H1 (cell line): ENCODE data around the gene ATF7.

Experiments
- BACH1 ChIP-seq: IDR thresholded peaks from 2 replicates; pipeline ENCODE4 v1.6.1; 2012; ENCODE audit warnings: low read length, improper control_type of control experiment
- CHD7 ChIP-seq: fragments of 300-600 bp; sonication (generic); IDR thresholded peaks from 2 replicates; pipeline ENCODE4 v1.7.1; 2012; ENCODE audit warnings: low read length, moderate library complexity, mild to moderate bottlenecking, inconsistent platforms; ENCODE audit not compliant: insufficient replicate concordance
- CTCF ChIP-seq, 3 experiments: IDR thresholded peaks; 1 replicate in 2 of 3; 2 replicates in 1 of 3; pipeline versions ENCODE4 v1.5.1 to v1.6.1; 2011; ENCODE audit warnings: low read length in 3 of 3, mild to moderate bottlenecking in 3 of 3, inconsistent platforms in 2 of 3, low read depth in 1 of 3, moderate library complexity in 1 of 3; ENCODE audit not compliant: insufficient read depth in 1 of 3; ENCODE audit errors: control extremely low read depth in 1 of 3
- EP300 ChIP-seq, 2 experiments: IDR thresholded peaks; 1 replicate in 1 of 2; 2 replicates in 1 of 2; pipeline ENCODE4 v1.6.1; 2011 to 2012; ENCODE audit warnings: low read depth in 2 of 2, low read length in 2 of 2, mild to moderate bottlenecking in 2 of 2, borderline replicate concordance in 1 of 2, inconsistent platforms in 1 of 2, moderate library complexity in 1 of 2
- EZH2 ChIP-seq: fragments of 200-600 bp; sonication (generic); IDR thresholded peaks from 2 replicates; pipeline ENCODE4 v1.7.1; 2012; ENCODE audit warnings: low read depth, mild to moderate bottlenecking, moderate library complexity, low read length, inconsistent platforms; ENCODE audit not compliant: severe bottlenecking
- FOSL1 ChIP-seq: IDR thresholded peaks from 2 replicates; pipeline ENCODE4 v1.6.1; 2011; ENCODE audit warnings: mild to moderate bottlenecking, low read depth, low read length, moderate library complexity; ENCODE audit not compliant: insufficient read depth
- GABPA ChIP-seq: IDR thresholded peaks from 2 replicates; pipeline ENCODE4 v1.6.1; 2011; ENCODE audit warnings: mild to moderate bottlenecking, low read length, moderate library complexity, borderline replicate concordance; ENCODE audit not compliant: insufficient read depth
- MAX ChIP-seq: IDR thresholded peaks from 2 replicates; pipeline ENCODE4 v1.6.1; 2012; ENCODE audit warnings: inconsistent platforms
- POLR2A ChIP-seq, 2 experiments: IDR thresholded peaks; 1 replicate in 1 of 2; 2 replicates in 1 of 2; pipeline ENCODE4 v1.6.1; 2011; ENCODE audit warnings: low read depth in 2 of 2, low read length in 2 of 2, mild to moderate bottlenecking in 2 of 2; ENCODE audit errors: control extremely low read depth in 1 of 2
- POLR2AphosphoS5 ChIP-seq: IDR thresholded peaks from 2 replicates; pipeline ENCODE4 v1.6.1; 2011; ENCODE audit warnings: low read depth, low read length
- RNF2 ChIP-seq: fragments of 200-900, 300-1000 bp; sonication (generic); IDR thresholded peaks from 2 replicates; pipeline ENCODE4 v1.7.1; 2016; ENCODE audit warnings: borderline replicate concordance, low read depth, mild to moderate bottlenecking, antibody characterized with exemption, low read length; ENCODE audit not compliant: poor library complexity, severe bottlenecking; ENCODE audit errors: missing control alignments
- SIRT6 ChIP-seq: IDR thresholded peaks from one replicate; pipeline ENCODE4 v1.7.1; 2012; ENCODE audit warnings: low read length, inconsistent platforms

GRCh38 chr12:53499266-53500141, 126.7 kb downstream of the ATF7 start, which contains the start of gene MAP3K12:
- TF ChIP-seq RNF2, result no peak
- TF ChIP-seq POLR2A (IDR thresholded peaks at IDR 0.05; ENCODE audit: control extremely low read depth in 1 of 2, low read depth in 2 of 2, low read length in 2 of 2), result peak in 1 of 2 experiments; percentile 18; a peak in 1 of 3 replicates
- no peak for TF ChIP-seq POLR2AphosphoS5
- TF ChIP-seq SIRT6, result no peak
- TF ChIP-seq GABPA, result no peak
- TF ChIP-seq MAX, result 0 out of 2 replicates have a peak, but pooled peaks have one; percentile 33
- TF ChIP-seq CHD7, result no peak
- no peak for TF ChIP-seq EZH2
- no peak for TF ChIP-seq CTCF (IDR thresholded peaks at IDR 0.05; ENCODE audit: control extremely low read depth in 1 of 3, insufficient read depth in 1 of 3, low read depth in 1 of 3, low read length in 3 of 3)
- no peak for TF ChIP-seq EP300 (IDR thresholded peaks at IDR 0.05; ENCODE audit: borderline replicate concordance in 1 of 2, low read depth in 2 of 2, low read length in 2 of 2)
- TF ChIP-seq FOSL1, result no peak
- no peak for TF ChIP-seq BACH1
